Upper lobe of right lung (tissue), 1 donor: ENCODE measurements around the gene FGF2. TPM values are rescaled to one million over a fixed set of nuclear protein-coding genes. Genes with fewer than 3 reads are reported as not detected.

Experiments used
- ATAC-seq: fragments of 200-7000 bp; cut with Tn5 transposase; one replicate; pipeline ENCODE4 v1.9.1; 2020; ENCODE audit warnings: mild to moderate bottlenecking, moderate library complexity
- DNase-seq: peaks from one replicate; pipeline ENCODE4 v3.0.0-alpha.2; 2020
- H3K27ac ChIP-seq: fragments of 200-600 bp; one replicate; pipeline ENCODE4 v1.8.0; 2022
- H3K27me3 ChIP-seq: fragments of 200-600 bp; one replicate; pipeline ENCODE4 v1.8.0; 2022; ENCODE audit warnings: mild to moderate bottlenecking
- H3K36me3 ChIP-seq: fragments of 200-600 bp; one replicate; pipeline ENCODE4 v1.8.0; 2022
- H3K4me1 ChIP-seq: fragments of 200-600 bp; one replicate; pipeline ENCODE4 v1.8.0; 2022
- H3K4me3 ChIP-seq: fragments of 200-600 bp; one replicate; pipeline ENCODE4 v1.8.0; 2022; ENCODE audit warnings: mild to moderate bottlenecking
- H3K9me3 ChIP-seq: fragments of 200-600 bp; one replicate; pipeline ENCODE4 v1.8.0; 2022
- CTCF ChIP-seq: fragments of 200-600 bp; IDR thresholded peaks from one replicate; pipeline ENCODE4 v1.8.0; 2022; ENCODE audit warnings: antibody characterized with exemption
- intact Hi-C: fragments of 100-400 bp; cut with DNase I; formaldehyde crosslinking; loops from one replicate; pipeline ENCODE4 v1.11.0; 2022
- total RNA-seq: library from RNA; stranded (reverse); fragmentation: NEBNext Ultra II Directional; extraction: Animal tissue kit (Norgen Biotek cat#: 25700); gene quantifications from one replicate; pipeline ENCODE4 v1.2.1, GENCODE V29; 2021
- donor health status: DM: no; HTN: yes; CAD: no; lungs with severe emphysema.

FGF2 gene
- total RNA-seq, 1 donor from 2014 or later, result 11.1 TPM

DNA sequence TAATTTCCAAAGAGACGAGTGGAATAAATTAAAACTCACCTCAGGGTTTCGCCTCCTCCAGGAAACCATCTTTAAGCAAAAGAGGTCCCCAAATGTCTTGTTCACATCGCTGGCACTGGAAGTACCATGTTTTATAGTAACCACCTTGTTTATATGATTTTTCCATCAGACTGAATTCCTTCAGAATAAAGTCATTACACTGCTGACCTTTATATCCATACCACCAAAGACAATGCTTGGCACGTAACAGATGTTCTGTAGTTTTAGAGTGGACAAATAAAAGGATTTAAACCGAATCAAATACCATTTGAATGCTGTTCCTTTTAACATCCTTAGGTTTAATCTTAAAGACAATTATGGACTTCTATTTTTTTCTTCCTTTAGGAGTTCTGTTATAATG lies 91.1 kb downstream of the FGF2 start:
- no peaks in the 10 kb centered on the region for H3K36me3 ChIP-seq
- no peaks in the 10 kb centered on the region for H3K9me3 ChIP-seq
- no peak for TF ChIP-seq CTCF
- no peak for ATAC-seq
- no peak overlapping the region for H3K27ac ChIP-seq
- intact Hi-C loops, result loop anchor here (10.0 kb wide), 1 partner anchor 153 kb away; no protein-coding TSS in a partner anchor
- peaks cover 7% of the 10 kb centered on the region for H3K4me1 ChIP-seq
- H3K4me3 ChIP-seq, result no peak overlapping the region
- H3K27me3 ChIP-seq, result no peaks in the 10 kb centered on the region
- no peak for DNase-seq

DNA sequence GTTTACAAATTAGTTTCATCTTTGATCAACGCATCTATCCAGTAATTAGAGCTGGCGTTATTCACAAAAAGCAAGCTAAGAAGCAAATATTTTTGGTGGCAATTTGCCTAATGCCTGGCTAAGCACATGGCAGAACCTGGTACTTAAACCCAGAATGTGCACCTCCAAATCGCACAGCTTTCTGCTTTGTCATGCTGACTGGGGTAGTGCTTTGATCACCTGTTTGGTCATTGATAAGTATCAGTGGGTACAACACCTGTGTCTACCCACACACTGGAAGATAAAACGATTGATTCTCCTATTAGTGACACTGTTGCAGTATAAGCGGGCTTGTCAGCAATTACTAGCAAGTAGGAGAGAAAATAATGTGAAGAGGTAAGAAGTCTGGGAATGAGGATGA lies 93.8 kb downstream of the FGF2 start:
- H3K36me3 ChIP-seq, result no peaks in the 10 kb centered on the region
- no peak for DNase-seq
- no peaks in the 10 kb centered on the region for H3K27me3 ChIP-seq
- no peak overlapping the region for H3K4me3 ChIP-seq
- H3K4me1 ChIP-seq, result peaks cover 14% of the 10 kb centered on the region
- no peak for TF ChIP-seq CTCF
- no peaks in the 10 kb centered on the region for H3K9me3 ChIP-seq
- no peak overlapping the region for H3K27ac ChIP-seq
- intact Hi-C loops, result no loop called here
- ATAC-seq, result no peak

DNA sequence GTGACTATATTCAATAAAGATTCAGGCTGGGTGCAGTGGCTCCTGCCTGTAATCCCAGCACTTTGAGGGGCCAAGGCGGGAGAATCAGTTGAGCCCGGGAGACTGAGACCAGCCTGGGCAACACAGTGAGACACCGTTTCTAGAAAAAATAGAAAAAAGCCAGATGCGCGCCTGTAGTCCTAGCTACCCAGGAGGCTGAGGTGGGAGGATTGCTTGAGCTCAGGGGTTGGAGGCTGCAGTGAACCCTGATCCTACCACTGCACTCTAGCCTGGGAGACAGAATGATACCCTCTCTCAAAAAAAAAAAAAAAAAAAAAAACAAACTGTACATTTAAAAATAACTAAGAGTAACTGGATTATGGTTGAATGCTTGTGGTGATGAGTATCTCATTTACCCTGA lies 94.7 kb downstream of the FGF2 start:
- Histone ChIP-seq H3K36me3 (no peaks in the 10 kb centered on the region), H3K27ac (peak overlapping the region; percentile 79), H3K4me1 (peaks cover 14% of the 10 kb centered on the region), H3K9me3 (no peaks in the 10 kb centered on the region), H3K4me3 (peak overlapping the region; percentile 80), H3K27me3 (no peaks in the 10 kb centered on the region)
- intact Hi-C loops, result no loop called here
- DNase-seq, result no peak
- TF ChIP-seq CTCF, result no peak
- no peak for ATAC-seq

- peak within 1 kb of the TSS; percentile 80 for H3K4me3 ChIP-seq
- peak; percentile 93 for ATAC-seq
- TF ChIP-seq CTCF, result no peak
- no peaks in the 10 kb centered on the region for H3K36me3 ChIP-seq
- intact Hi-C loops, result no loop called here
- peaks cover 14% of the 10 kb centered on the region for H3K4me1 ChIP-seq
- DNase-seq, result peak; percentile 82
- H3K27me3 ChIP-seq, result no peaks in the 10 kb centered on the region
- H3K9me3 ChIP-seq, result no peaks in the 10 kb centered on the region
- peak within 1 kb of the TSS; percentile 79 for H3K27ac ChIP-seq
Measured at GRCh38 chr4:122921971-122922876, 95.6 kb downstream of the FGF2 start, which contains the start of gene NUDT6. Gene NUDT6 (minus strand): TSS chr4:122922597. CDS start chr4:122922572, 25 bp downstream.

- Histone ChIP-seq H3K4me3 (peak overlapping the region; percentile 80), H3K27ac (peak overlapping the region; percentile 79), H3K4me1 (peaks cover 14% of the 10 kb centered on the region), H3K36me3 (no peaks in the 10 kb centered on the region), H3K27me3 (no peaks in the 10 kb centered on the region), H3K9me3 (no peaks in the 10 kb centered on the region)
- peak; percentile 90 for DNase-seq
- intact Hi-C loops, result no loop called here
- no peak for TF ChIP-seq CTCF
- peak; percentile 97 for ATAC-seq
Measured at GRCh38 chr4:122922877-122923511, 96.4 kb downstream of the FGF2 start.
